K562 (cell line): Measurements from ENCODE around the gene KIRREL1. TPM values are rescaled to one million over a fixed set of nuclear protein-coding genes. Genes with fewer than 3 reads are reported as not detected.

ENCODE experiments used
- ATAC-seq: fragments of 200-7000 bp; cut with Tn5 transposase; 3 replicates; pipeline ENCODE4 v1.9.1; 2020; ENCODE audit warnings: moderate library complexity
- BruUV-seq: library from RNA; stranded (reverse); fragments of 400-500 nt; replicated peaks from 2 replicates; lab custom pipeline; 2021; lab: Mats Ljungman, UMichigan
- CTCF ChIA-PET: fragments of 300-600 bp; formaldehyde crosslinking; extraction: SDS; loops from one replicate; lab custom pipeline; 2021; ENCODE audit warnings: low intra/inter-chr PET ratio; lab: Yijun Ruan, JAX
- POLR2A ChIA-PET: fragments of 300-600, 350-650 bp; sonication (Branson Sonifier 250); formaldehyde crosslinking; extraction: SDS; loops from one replicate; lab custom pipeline; 2021; ENCODE audit warnings: antibody characterized with exemption, inconsistent platforms; lab: Yijun Ruan, JAX
- DNase-seq, 4 experiments: peaks; one replicate each; pipeline versions ENCODE4 v3.0.0 to v3.0.0-alpha.2; 2011 to 2018; ENCODE audit warnings: low spot score in 3 of 4, mixed read lengths in 3 of 4; ENCODE audit errors: extremely low read depth in 1 of 4
- FAIRE-seq: peaks from 2 replicates; lab custom pipeline; 2011; peaks lifted over from hg19 to GRCh38; lab: Jason Lieb, UNC
- H2AFZ ChIP-seq: 2 replicates; pipeline ENCODE4 v1.6.0; 2011; ENCODE audit warnings: low read depth, low read length, control low read depth, inconsistent platforms
- H3K27ac ChIP-seq: fragments of 200-600 bp; 3 replicates; pipeline ENCODE4 v1.8.0; 2011; ENCODE audit warnings: low read depth, mild to moderate bottlenecking, control low read depth, inconsistent platforms, low read length, moderate library complexity, mixed read lengths; ENCODE audit errors: extremely low read depth
- H3K27me3 ChIP-seq, 2 experiments: fragments of 300-600 bp in 1 of 2; 2 replicates in 1 of 2; 3 replicates in 1 of 2; pipeline versions ENCODE4 v1.6.0 to v1.8.0; 2011; ENCODE audit warnings: inconsistent platforms in 2 of 2, low read length in 2 of 2, mild to moderate bottlenecking in 1 of 2, mixed read lengths in 1 of 2, moderate library complexity in 1 of 2; ENCODE audit not compliant: control insufficient read depth in 2 of 2, insufficient read depth in 2 of 2
- H3K36me3 ChIP-seq: fragments of 300-600 bp; 3 replicates; pipeline ENCODE4 v1.8.0; 2011; ENCODE audit warnings: mild to moderate bottlenecking, low read length, inconsistent platforms; ENCODE audit not compliant: control insufficient read depth, insufficient read depth
- H3K4me1 ChIP-seq, 2 experiments: fragments of 200-600 bp in 1 of 2; replicated peaks in 1 of 2; 2 replicates in 1 of 2; 3 replicates in 1 of 2; pipeline versions ENCODE4 v1.5.1 to v1.8.0; 2011; ENCODE audit warnings: inconsistent platforms in 2 of 2, low read length in 2 of 2, mild to moderate bottlenecking in 1 of 2, mixed read lengths in 1 of 2, moderate library complexity in 1 of 2; ENCODE audit not compliant: control insufficient read depth in 2 of 2, insufficient read depth in 2 of 2
- H3K4me2 ChIP-seq: 2 replicates; pipeline ENCODE4 v1.6.1; 2011; ENCODE audit warnings: low read length, control low read depth, inconsistent platforms, mixed read lengths; ENCODE audit not compliant: insufficient read depth
- H3K4me3 ChIP-seq: fragments of 200-600 bp; sonication (generic), shearing (Covaris generic); 2 replicates; pipeline ENCODE4 v1.5.1; 2016; ENCODE audit warnings: control low read depth, inconsistent platforms
- H3K79me2 ChIP-seq: fragments of 200-600 bp; 3 replicates; pipeline ENCODE4 v1.8.0; 2011; ENCODE audit warnings: low read length, inconsistent platforms; ENCODE audit not compliant: control insufficient read depth, insufficient read depth
- H3K9ac ChIP-seq, 2 experiments: 2 replicates each; pipeline versions ENCODE4 v1.6.0 to v1.6.1; 2011; ENCODE audit warnings: low read depth in 2 of 2, low read length in 2 of 2, control low read depth in 1 of 2, inconsistent platforms in 1 of 2, mild to moderate bottlenecking in 1 of 2, mixed read lengths in 1 of 2; ENCODE audit not compliant: insufficient read depth in 1 of 2
- H3K9me1 ChIP-seq: one replicate; pipeline ENCODE4 v1.6.0; 2011; ENCODE audit warnings: inconsistent platforms, mild to moderate bottlenecking, low read length, moderate library complexity; ENCODE audit not compliant: control insufficient read depth, insufficient read depth
- H3K9me3 ChIP-seq: replicated peaks from 2 replicates; pipeline ENCODE4 v1.5.1; 2011; ENCODE audit warnings: low read depth, low read length, inconsistent platforms; ENCODE audit not compliant: control insufficient read depth, insufficient read depth
- H4K20me1 ChIP-seq: replicated peaks from 2 replicates; pipeline ENCODE4 v1.6.1; 2011; ENCODE audit warnings: low read length, inconsistent platforms, mixed read lengths; ENCODE audit not compliant: control insufficient read depth, insufficient read depth
- NFE2L1 ChIP-seq: fragments of 450-650 bp; IDR thresholded peaks from 2 replicates; pipeline ENCODE4 v1.6.1; 2016; ENCODE audit warnings: missing genetic modification characterization, low read depth, mild to moderate bottlenecking, missing compliant biosample characterization, moderate library complexity, borderline replicate concordance
- NRF1 ChIP-seq, 2 experiments: fragments of 450-650 bp; IDR thresholded peaks in 1 of 2; conservative IDR thresholded peaks in 1 of 2; 2 replicates each; pipeline ENCODE4 v1.6.1; 2014; ENCODE audit warnings: mild to moderate bottlenecking in 2 of 2
- PYGO2 ChIP-seq: fragments of 450-650 bp; IDR thresholded peaks from 2 replicates; pipeline ENCODE4 v1.6.1; 2016; ENCODE audit warnings: mild to moderate bottlenecking, missing genetic modification characterization, moderate library complexity, missing compliant biosample characterization
- SNIP1 ChIP-seq: fragments of 450-650 bp; IDR thresholded peaks from 2 replicates; pipeline ENCODE4 v1.7.1; 2017; ENCODE audit warnings: low read depth, mild to moderate bottlenecking
- SRSF7 ChIP-seq: fragments of 200-400 bp; formaldehyde crosslinking; optimal IDR thresholded peaks from 2 replicates; pipeline ENCODE3; 2017; ENCODE audit warnings: mild to moderate bottlenecking, low read depth, low read length
- TAF15 ChIP-seq: fragments of 200-400 bp; formaldehyde crosslinking; IDR thresholded peaks from 2 replicates; pipeline ENCODE4 v1.6.1; 2017; ENCODE audit warnings: mild to moderate bottlenecking, low read depth, low read length, moderate library complexity
- THRAP3 ChIP-seq: fragments of 450-650 bp; IDR thresholded peaks from 2 replicates; pipeline ENCODE4 v1.6.1; 2016; ENCODE audit warnings: mild to moderate bottlenecking, inconsistent platforms, borderline replicate concordance
- XRCC4 ChIP-seq: IDR thresholded peaks from one replicate; pipeline ENCODE4 v1.6.1; 2011; ENCODE audit not compliant: insufficient read depth, insufficient read length; ENCODE audit errors: extremely low read depth
- ZNF134 ChIP-seq: fragments of 250-450 bp; sonication (Bioruptor Pico); conservative IDR thresholded peaks from 2 replicates; pipeline ENCODE4 v1.4.0; 2020
- ZNF407 ChIP-seq: fragments of 450-650 bp; IDR thresholded peaks from 2 replicates; pipeline ENCODE4 v1.6.1; 2016; ENCODE audit warnings: low read depth
- ZNF668 ChIP-seq: fragments of 250-450 bp; sonication (Bioruptor Pico); IDR thresholded peaks from 2 replicates; pipeline ENCODE4 v1.8.0; 2022; ENCODE audit warnings: mild to moderate bottlenecking, inconsistent platforms
- WGBS: fragments of 100-300 bp; shearing (Covaris generic); methylation state at CpG from one replicate; pipeline ENCODE4 v1.1.6; 2016; ENCODE audit warnings: low coverage, mixed read lengths; ENCODE audit not compliant: insufficient coverage; ENCODE audit errors: missing lambda C conversion rate; 5-methylcytosine and 5-hydroxymethylcytosine counted together
- in situ Hi-C: fragments of 300-500 bp; cut with MboI; formaldehyde crosslinking; loops from 4 replicates; pipeline ENCODE4 v1.15.0; 2018; ENCODE audit warnings: inconsistent platforms, mixed read lengths
- intact Hi-C: fragments of 100-400 bp; cut with micrococcal nuclease; formaldehyde crosslinking; loops from 2 replicates; pipeline ENCODE4 v1.14.2; 2022
- polyA plus RNA-seq, 8 experiments: library from polyadenylated mRNA; depleted of rRNA in 4 of 8; stranded (reverse) in 5 of 8; unstranded in 3 of 8; fragments of >200 nt; fragmentation: Nextera tagmentation in 2 of 8; fragmentation: Illumina TruSeq in 1 of 8; extraction: Ambion mirVana in 2 of 8; extraction: Trizol in 1 of 8; gene quantifications; 2 replicates each; pipeline versions ENCODE4 v1.2.1 to v1.2.3, GENCODE V29; 2011 to 2014; ENCODE audit warnings: inconsistent platforms in 1 of 8, missing spikeins in 1 of 8
- total RNA-seq, 7 experiments: library from RNA; depleted of rRNA in 6 of 7; stranded (reverse); fragments of >200 nt in 6 of 7; fragmentation: Illumina TruSeq in 2 of 7; extraction: Trizol in 2 of 7; gene quantifications; 2 replicates each; pipeline versions ENCODE4 v1.2.1 to v1.2.3, GENCODE V29; 2011 to 2021; ENCODE audit warnings: low replicate concordance in 1 of 7

KIRREL1 gene
- total and polyA plus RNA-seq, 9 of the 15 experiments (the other 6 are each of a cell fraction or from before 2014, with no cell fraction given): under 0.01 to 0.22 (median 0.03) TPM; not detected in 3

- BruUV-seq: no TSS peak
- Histone ChIP-seq H3K27ac (no peak overlapping the region), H2AFZ (peak overlapping the region; percentile 48; the same call in 1 of the 2 replicates), H3K79me2 (no peaks in the 10 kb centered on the region), H3K4me1 (peaks cover 11 to 17% of the 10 kb centered on the region in 2 experiments; a peak in 4 of 5 replicates), H3K4me2 (peak overlapping the region; percentile 53), H3K36me3 (no peaks in the 10 kb centered on the region), H3K27me3 (no peaks in the 10 kb centered on the region), H3K9me1 (peaks cover 3% of the 10 kb centered on the region), H4K20me1 (no peaks in the 10 kb centered on the region), H3K4me3 (no peak overlapping the region), H3K9ac (no peak overlapping the region), H3K9me3 (no peaks in the 10 kb centered on the region)
- POLR2A ChIA-PET: no interaction called here
- intact Hi-C loops (no loop called here), in situ Hi-C loops (no loop called here)
- CTCF ChIA-PET: no interaction called here
- WGBS: 0% methylated on average over 2 of the region's 2 CpGs
- TF ChIP-seq SRSF7: no peak
- TF ChIP-seq ZNF134: no peak
- no peak for TF ChIP-seq SNIP1
- no peak for TF ChIP-seq ZNF407
- no peak for TF ChIP-seq PYGO2 (tag)
- TF ChIP-seq TAF15: no peak
- no peak for TF ChIP-seq NFE2L1 (tag)
- no peak for TF ChIP-seq ZNF668 (CRISPR knock-in tag)
- TF ChIP-seq THRAP3: no peak
- TF ChIP-seq XRCC4: no peak
- TF ChIP-seq NRF1 (conservative IDR thresholded peaks at IDR 0.05 in 1 of 2, IDR thresholded peaks at IDR 0.05 in 1 of 2): no peak
- FAIRE-seq: no peak
- ATAC-seq: no peak
- no peak for DNase-seq
Observed at GRCh38 chr1:158147401-158147800, 154.0 kb downstream of the KIRREL1 start.
